Measurements from ENCODE around the gene SFTPB. TPM values are rescaled to one million over a fixed set of nuclear protein-coding genes. Genes with fewer than 3 reads are reported as not detected.
"Not testable (repeated sequence)": the region's sequence is repeated elsewhere in the genome, so short reads cannot be mapped to it uniquely, and the experiment has no call there.

Gene SFTPB
- total RNA-seq: not detected in 2 replicates

DNA sequence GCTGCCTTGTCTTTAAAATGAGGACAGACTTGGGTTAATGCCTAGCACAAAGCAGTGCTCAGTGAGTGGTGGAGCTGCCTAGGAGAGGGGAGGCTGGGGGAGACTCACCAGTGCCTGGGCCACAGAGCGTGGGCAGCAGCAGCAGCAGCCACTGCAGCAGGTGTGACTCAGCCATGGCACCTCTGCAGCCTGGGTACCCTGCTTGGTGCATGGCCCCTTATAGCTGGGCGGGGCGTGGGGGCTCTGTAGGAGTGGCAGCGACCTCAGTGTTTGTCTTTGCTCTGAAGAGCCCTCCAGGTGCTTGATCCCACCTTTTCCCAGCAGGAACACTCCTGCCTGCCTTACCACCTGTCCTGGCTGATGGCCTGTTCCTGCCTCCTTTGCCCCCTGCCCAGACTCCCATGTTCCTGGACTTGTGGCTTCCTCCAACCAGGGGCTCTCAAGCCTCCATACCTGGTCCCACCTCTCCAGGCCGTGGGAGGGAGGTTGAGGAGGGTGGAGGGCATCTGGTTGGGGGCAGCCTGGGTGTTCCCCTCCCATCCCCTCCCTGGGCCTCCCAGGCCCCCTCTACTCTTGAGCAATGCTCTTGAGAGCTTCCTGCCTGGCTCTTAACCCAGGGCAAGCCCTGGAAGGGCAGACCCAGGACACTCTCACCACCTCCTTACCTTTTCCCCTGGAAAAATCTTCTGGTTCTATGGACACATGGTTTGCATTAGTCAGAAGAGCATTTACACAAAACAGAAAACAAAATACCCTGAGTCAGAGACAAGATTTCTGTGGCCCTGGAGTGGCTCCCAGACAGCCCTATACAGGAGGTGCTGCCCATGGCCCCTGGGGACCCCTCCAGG is at the start of gene SFTPB:
Gene SFTPB, minus strand, starts transcription at position 191 of the 848 bp plus-strand sequence. Its CDS starts 16 bp downstream, at position 175.
- Mint-ChIP-seq H3K4me3 (ENCODE audit: low read depth) (no peak within 1 kb of the TSS), H3K9me3 (no peaks in the 10 kb centered on the region), H3K36me3 (ENCODE audit: low read depth) (no peaks in the 10 kb centered on the region), H3K4me1 (ENCODE audit: low read depth) (no peaks in the 10 kb centered on the region), H3K27me3 (ENCODE audit: low read depth) (peaks cover 4% of the 10 kb centered on the region), H3K27ac (no peak within 1 kb of the TSS)
- no peak for DNase-seq (ENCODE audit: low spot score)
- intact Hi-C loops (cut with micrococcal nuclease): no loop called here

DNA sequence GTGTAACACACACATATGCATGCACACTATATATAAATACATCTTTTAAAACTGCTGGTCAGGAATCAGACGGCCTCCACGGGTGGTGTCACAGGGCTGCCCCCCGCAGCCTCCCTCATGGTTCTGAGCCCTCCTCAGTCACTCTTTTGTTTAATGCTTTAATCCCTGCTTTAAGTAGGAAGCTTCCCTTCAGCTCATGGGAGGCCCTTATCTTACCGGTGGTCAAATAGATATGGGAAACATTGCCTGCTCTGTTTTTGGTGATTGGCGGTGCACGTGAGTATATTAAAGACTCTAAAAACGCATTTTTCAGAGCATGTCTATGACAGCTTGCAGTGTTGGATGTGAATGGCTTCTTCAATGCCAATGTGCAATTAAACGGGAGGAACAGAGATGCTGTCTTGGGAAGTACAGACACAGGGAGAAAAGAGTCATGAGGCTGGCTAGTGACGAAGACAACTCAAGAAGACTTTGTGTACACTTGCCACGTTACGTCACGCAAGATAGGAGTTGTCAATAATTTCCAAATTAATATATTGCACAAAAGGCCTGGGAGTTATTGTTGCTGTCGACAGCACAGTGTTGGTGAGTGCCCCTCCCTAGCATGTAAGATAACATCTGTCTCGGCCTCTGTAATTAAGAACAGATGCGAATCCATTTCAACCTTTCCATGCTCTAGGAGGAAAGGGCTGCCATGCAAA is 49.5 kb upstream of the SFTPB start:
- no peak overlapping the region for H3K4me3 Mint-ChIP-seq (ENCODE audit: low read depth)
- DNase-seq (ENCODE audit: low spot score): no peak
- no peaks in the 10 kb centered on the region for H3K9me3 Mint-ChIP-seq
- peaks cover 14% of the 10 kb centered on the region for H3K4me1 Mint-ChIP-seq (ENCODE audit: low read depth)
- no peaks in the 10 kb centered on the region for H3K36me3 Mint-ChIP-seq (ENCODE audit: low read depth)
- intact Hi-C loops (cut with micrococcal nuclease): no loop called here
- H3K27ac Mint-ChIP-seq: no peak overlapping the region
- peaks cover 17% of the 10 kb centered on the region for H3K27me3 Mint-ChIP-seq (ENCODE audit: low read depth)

DNA sequence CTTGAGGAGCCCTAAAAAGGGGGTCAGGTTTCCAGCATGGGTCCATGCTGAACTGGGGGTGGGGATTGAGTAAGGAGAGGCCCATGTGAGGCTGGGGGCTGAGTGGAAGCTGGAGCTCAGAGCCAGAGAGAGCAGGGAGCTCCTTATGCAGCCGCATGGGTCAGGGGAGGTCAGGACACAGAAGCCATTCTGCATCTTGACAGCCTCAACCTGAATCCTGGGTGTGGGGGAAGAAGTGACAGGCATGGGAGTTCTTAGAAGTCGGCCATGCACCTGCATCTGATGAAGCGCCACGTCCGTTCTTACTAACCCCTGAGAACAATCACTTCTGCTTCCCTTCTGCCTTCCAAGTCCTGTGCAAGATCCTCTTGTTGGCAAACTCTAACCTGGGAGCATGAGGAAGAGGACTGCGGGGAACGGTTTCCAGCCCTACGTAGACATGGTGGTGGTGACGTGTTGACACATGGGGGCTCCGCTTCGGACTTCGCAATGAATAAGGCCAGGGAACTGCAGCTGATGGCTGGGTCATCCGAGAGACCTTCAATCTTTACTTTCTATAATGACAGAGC is 48.4 kb upstream of the SFTPB start:
- H3K27ac Mint-ChIP-seq: no peak overlapping the region
- intact Hi-C loops (cut with micrococcal nuclease): no loop called here
- no peaks in the 10 kb centered on the region for H3K36me3 Mint-ChIP-seq (ENCODE audit: low read depth)
- peaks cover 17% of the 10 kb centered on the region for H3K27me3 Mint-ChIP-seq (ENCODE audit: low read depth)
- H3K4me1 Mint-ChIP-seq (ENCODE audit: low read depth): peaks cover 14% of the 10 kb centered on the region
- DNase-seq (ENCODE audit: low spot score): no peak
- H3K9me3 Mint-ChIP-seq: no peaks in the 10 kb centered on the region
- no peak overlapping the region for H3K4me3 Mint-ChIP-seq (ENCODE audit: low read depth)

DNA sequence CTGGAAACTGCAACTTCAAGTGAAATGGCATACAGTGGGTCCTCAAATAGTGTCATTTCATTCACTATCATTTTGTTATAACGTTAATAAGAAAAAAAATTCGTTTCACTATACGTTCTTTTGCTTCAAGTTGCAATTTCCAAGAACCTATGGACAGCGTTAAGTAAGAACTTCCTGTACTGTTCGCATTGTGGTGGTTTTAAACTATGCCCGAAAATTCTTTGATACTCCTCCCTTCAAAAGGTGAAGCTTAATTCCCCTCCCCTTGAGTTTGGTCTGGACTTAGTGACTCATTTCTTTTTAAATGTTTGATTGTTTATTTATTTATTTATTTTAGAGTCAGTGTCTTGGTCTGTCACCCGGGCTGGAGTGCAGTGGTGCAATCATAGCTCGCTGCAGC is 46.8 kb upstream of the SFTPB start:
- no peaks in the 10 kb centered on the region for H3K36me3 Mint-ChIP-seq (ENCODE audit: low read depth)
- H3K4me1 Mint-ChIP-seq (ENCODE audit: low read depth): peaks cover 19% of the 10 kb centered on the region
- no peak for DNase-seq (ENCODE audit: low spot score)
- no peak overlapping the region for H3K4me3 Mint-ChIP-seq (ENCODE audit: low read depth)
- no peak overlapping the region for H3K27ac Mint-ChIP-seq
- H3K27me3 Mint-ChIP-seq (ENCODE audit: low read depth): peaks cover 12% of the 10 kb centered on the region
- H3K9me3 Mint-ChIP-seq: no peaks in the 10 kb centered on the region
- intact Hi-C loops (cut with micrococcal nuclease): no loop called here

DNA sequence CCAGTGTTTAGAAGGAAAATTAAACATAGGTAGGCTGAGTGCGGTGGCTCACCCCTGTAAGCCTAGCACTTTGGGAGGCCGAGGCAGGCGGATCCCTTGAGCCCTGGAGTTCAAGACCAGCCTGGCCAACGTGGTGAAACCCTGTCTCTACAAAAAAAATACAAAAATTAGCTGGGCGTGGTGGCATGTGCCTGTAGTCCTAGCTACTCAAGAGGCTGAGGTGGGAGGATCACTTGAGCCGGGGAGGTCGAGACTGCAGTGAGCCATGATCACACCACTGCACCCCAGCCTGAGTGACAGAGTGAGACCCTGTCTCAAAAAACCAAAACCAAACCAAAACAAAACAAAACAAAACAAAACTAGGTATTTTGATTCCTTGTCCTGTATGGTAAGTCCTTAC is 46.4 kb upstream of the SFTPB start:
- DNase-seq (ENCODE audit: low spot score); H3K27ac Mint-ChIP-seq; H3K36me3 Mint-ChIP-seq (ENCODE audit: low read depth); H3K4me3 Mint-ChIP-seq (ENCODE audit: low read depth); H3K9me3 Mint-ChIP-seq; intact Hi-C loops (cut with micrococcal nuclease): not testable (repeated sequence)
- H3K4me1 Mint-ChIP-seq (ENCODE audit: low read depth): peaks cover 20% of the 10 kb centered on the region
- H3K27me3 Mint-ChIP-seq (ENCODE audit: low read depth): peaks cover 17% of the 10 kb centered on the region

DNA sequence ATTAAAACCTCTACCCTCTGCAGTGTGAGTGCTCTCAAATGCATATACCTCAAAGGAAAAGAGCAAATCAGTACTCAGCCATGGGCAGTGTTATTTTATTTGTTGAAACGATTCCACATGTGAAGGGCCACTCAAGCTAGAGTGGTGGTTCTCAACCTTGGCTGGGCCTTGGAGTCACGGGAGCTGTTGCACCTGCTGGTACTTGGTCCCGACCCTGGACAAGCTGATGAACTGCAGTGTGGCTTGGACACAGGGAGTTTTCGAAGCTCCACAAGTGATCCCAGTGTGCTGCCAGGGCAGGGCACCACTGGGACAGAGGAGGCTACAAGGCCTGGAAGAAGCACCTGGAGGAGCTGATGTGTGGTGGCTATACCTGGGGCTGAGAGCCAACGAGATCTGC is 45.8 kb upstream of the SFTPB start:
- intact Hi-C loops (cut with micrococcal nuclease): no loop called here

DNA sequence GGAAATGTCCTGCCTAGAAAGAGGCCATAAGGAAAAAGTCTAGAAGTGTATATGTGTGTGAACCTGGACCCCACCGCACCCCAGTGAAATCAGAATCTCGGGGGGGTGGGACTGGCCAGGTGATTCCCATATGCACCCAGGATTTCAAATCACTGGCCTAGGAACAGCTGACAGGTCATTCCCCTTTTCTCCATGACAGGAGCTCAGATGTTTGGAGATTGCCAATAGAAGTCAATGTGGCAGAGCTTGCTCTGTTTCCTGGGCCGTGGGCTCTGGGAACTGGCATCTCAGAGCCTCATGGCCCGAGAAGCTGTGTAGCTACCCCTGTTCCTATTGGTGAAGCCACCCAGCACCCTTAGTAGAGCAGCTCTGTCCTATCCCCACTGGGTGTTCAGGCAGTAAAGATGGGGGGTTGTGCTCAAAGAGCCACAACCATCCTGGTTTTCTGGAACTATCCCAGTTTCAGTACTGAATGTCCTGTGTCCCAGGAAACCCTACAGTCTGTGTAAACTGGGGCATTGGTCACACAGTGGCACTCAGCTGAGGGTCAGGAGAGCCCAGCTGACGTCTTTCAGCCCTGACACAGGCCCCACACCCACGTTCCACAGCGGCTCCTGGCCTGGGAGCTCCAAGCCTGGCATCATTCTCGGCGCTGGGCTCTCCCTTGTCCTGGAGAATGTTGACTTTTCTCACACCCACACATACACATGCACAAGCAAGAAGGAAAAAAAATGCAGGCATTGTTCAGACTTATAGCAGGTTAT is 45.0 kb upstream of the SFTPB start:
- DNase-seq (ENCODE audit: low spot score): no peak

More for the DNA sequence above, 45.8 kb upstream of the SFTPB start:
- no peak for DNase-seq (ENCODE audit: low spot score)
- Mint-ChIP-seq H3K4me1 (ENCODE audit: low read depth) (peaks cover 21% of the 10 kb centered on the region), H3K27me3 (ENCODE audit: low read depth) (peaks cover 21% of the 10 kb centered on the region), H3K27ac (no peak overlapping the region), H3K36me3 (ENCODE audit: low read depth) (no peaks in the 10 kb centered on the region), H3K9me3 (no peaks in the 10 kb centered on the region), H3K4me3 (ENCODE audit: low read depth) (no peak overlapping the region)

DNA sequence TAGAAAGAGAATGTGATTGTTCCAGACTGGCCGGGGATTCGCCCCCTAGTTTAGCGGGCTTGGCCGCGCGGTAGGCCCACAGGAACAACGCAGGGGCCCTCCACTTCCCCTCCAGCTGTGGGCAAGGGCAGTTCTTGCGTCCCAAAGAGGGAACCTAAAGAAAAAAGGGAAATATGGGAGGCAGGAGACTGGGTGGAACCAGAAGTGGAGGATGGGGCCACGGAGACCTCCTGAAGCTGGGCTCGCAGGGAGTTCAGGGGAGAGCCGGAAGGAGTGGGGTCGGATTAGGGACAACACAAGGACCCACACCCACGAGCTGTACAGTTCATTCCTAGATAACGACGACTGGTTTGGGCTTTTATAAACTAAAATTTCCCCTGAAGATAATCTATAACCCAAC is 44.3 kb upstream of the SFTPB start:
- DNase-seq (ENCODE audit: low spot score): no peak
- H3K4me1 Mint-ChIP-seq (ENCODE audit: low read depth): peaks cover 28% of the 10 kb centered on the region
- H3K27ac Mint-ChIP-seq: no peak overlapping the region
- H3K27me3 Mint-ChIP-seq (ENCODE audit: low read depth): peaks cover 23% of the 10 kb centered on the region
- intact Hi-C loops (cut with micrococcal nuclease): no loop called here
- H3K9me3 Mint-ChIP-seq: no peaks in the 10 kb centered on the region
- no peak overlapping the region for H3K4me3 Mint-ChIP-seq (ENCODE audit: low read depth)
- no peaks in the 10 kb centered on the region for H3K36me3 Mint-ChIP-seq (ENCODE audit: low read depth)

More for the DNA sequence above, 45.0 kb upstream of the SFTPB start:
- no peaks in the 10 kb centered on the region for H3K9me3 Mint-ChIP-seq
- no peaks in the 10 kb centered on the region for H3K36me3 Mint-ChIP-seq (ENCODE audit: low read depth)
- H3K27me3 Mint-ChIP-seq (ENCODE audit: low read depth): peaks cover 23% of the 10 kb centered on the region
- peaks cover 22% of the 10 kb centered on the region for H3K4me1 Mint-ChIP-seq (ENCODE audit: low read depth)
- H3K4me3 Mint-ChIP-seq (ENCODE audit: low read depth): no peak overlapping the region
- intact Hi-C loops (cut with micrococcal nuclease): no loop called here
- no peak overlapping the region for H3K27ac Mint-ChIP-seq

DNA sequence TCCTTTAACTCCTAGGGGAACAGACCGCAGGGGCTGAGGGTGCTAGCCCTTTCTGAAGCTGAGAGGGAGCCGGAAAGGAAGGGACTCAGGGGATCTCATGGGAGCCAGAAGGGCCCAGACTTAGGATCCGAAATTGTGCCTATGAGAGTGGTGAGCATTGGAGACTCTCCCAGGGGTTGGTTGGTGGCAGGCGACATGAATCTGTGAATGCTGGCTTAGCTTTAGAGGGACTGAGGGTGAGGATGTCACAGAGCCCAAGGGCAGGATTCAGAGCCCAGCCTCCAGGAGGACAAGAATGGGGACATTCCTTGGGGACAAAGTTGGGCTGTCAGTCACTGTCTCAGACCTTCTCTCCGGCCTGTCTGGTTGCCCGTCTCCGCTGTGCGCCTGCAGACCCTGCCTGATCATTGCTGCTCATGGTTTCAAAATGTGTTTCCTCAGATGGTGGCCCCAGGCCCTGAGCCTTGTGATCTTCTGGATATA is 43.6 kb upstream of the SFTPB start:
- DNase-seq (ENCODE audit: low spot score): no peak
- no peaks in the 10 kb centered on the region for H3K36me3 Mint-ChIP-seq (ENCODE audit: low read depth)
- no peak overlapping the region for H3K4me3 Mint-ChIP-seq (ENCODE audit: low read depth)
- intact Hi-C loops (cut with micrococcal nuclease): no loop called here
- no peak overlapping the region for H3K27ac Mint-ChIP-seq
- peaks cover 33% of the 10 kb centered on the region for H3K4me1 Mint-ChIP-seq (ENCODE audit: low read depth)
- H3K9me3 Mint-ChIP-seq: no peaks in the 10 kb centered on the region
- peaks cover 22% of the 10 kb centered on the region for H3K27me3 Mint-ChIP-seq (ENCODE audit: low read depth)

DNA sequence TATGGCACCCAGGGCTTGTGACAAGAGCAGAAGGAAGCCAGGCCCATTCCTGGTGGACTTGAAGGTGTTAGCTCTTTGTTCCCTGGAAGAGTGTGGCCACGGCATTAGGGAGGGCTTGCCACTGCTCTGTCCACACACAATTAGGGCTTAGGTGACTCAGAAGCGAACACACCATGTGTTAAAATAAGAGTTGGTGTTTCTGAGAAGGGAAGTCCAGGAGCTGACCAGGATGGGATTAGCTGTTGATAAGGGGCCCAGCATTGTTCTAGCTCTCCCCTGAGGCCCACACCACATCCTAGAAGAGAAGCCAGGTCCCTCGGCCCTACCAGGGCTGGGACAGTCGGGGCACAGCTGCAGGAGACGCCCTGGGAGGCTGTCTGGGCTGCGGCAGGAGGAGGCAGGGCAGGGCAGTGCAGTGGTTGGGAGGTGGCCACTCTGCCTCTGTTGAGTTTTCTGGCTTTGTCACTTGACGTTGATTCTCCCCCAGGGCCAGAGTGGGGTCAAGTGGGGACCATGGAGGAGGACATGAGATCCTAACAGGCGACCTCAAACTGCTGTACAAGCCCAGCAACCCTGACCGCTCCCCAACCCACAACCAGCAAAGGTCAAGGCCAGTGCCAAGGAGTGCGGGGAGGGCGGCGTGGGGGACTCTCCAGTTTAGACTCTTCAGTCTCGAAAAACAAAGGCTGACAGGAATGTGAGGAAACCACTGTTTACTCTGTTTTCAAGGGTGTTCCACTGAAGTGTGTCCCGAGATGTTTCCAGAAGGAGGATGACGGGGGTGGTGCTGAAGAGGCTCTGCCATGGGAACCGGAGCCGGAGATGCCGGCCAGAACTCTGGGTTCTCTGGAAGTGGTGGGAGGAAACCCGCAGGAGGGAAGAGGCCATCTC is 42.9 kb upstream of the SFTPB start:
- no peak for DNase-seq (ENCODE audit: low spot score)
- no peaks in the 10 kb centered on the region for H3K9me3 Mint-ChIP-seq
- no peaks in the 10 kb centered on the region for H3K36me3 Mint-ChIP-seq (ENCODE audit: low read depth)
- H3K27me3 Mint-ChIP-seq (ENCODE audit: low read depth): peaks cover 17% of the 10 kb centered on the region
- H3K27ac Mint-ChIP-seq: no peak overlapping the region
- peaks cover 34% of the 10 kb centered on the region for H3K4me1 Mint-ChIP-seq (ENCODE audit: low read depth)
- intact Hi-C loops (cut with micrococcal nuclease): no loop called here
- no peak overlapping the region for H3K4me3 Mint-ChIP-seq (ENCODE audit: low read depth)

DNA sequence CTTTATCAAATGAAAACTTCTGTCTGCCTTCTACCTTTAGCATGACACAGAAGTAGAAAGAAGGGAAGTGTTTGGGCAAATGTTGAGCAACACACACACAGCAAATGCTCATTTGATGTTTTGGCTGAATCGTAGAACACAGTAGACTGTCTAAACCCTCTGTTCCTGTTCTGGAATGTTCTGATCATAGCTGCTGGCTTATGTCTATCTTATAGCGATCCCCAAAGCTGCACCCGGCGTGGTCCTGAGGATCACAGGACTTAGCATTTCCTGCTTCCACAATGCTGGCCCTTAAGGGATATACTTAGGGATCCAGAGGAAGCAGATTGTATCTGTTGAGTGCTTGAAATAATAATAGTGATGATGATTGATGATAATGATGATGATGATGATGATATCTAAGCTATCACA is 41.4 kb upstream of the SFTPB start:
- Mint-ChIP-seq H3K4me3 (ENCODE audit: low read depth) (no peak overlapping the region), H3K27me3 (ENCODE audit: low read depth) (peaks cover 15% of the 10 kb centered on the region), H3K36me3 (ENCODE audit: low read depth) (no peaks in the 10 kb centered on the region), H3K27ac (no peak overlapping the region), H3K9me3 (no peaks in the 10 kb centered on the region), H3K4me1 (ENCODE audit: low read depth) (peaks cover 41% of the 10 kb centered on the region)
- DNase-seq (ENCODE audit: low spot score): no peak
- intact Hi-C loops (cut with micrococcal nuclease): no loop called here

DNA sequence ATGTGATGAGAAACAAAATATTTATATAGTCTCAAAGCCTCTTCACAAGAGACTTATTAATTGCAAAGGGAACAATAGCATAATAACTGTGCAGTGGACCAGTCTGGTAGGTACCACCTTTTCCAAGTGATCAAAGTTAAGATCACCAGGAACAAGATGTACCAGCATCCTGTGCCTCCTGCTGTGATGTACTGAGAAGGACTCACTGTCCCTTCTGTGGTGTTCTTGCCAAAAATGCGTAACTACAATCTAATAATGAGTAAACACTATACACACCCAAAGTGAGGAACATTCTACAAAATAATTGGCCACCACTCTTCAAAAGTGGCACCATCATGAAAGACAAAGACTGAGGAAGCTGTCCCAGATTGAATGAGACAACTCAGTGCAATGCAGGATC is 40.6 kb upstream of the SFTPB start:
- no peak overlapping the region for H3K27ac Mint-ChIP-seq
- H3K36me3 Mint-ChIP-seq (ENCODE audit: low read depth): no peaks in the 10 kb centered on the region
- peaks cover 18% of the 10 kb centered on the region for H3K27me3 Mint-ChIP-seq (ENCODE audit: low read depth)
- H3K4me1 Mint-ChIP-seq (ENCODE audit: low read depth): peaks cover 41% of the 10 kb centered on the region
- intact Hi-C loops (cut with micrococcal nuclease): no loop called here
- no peak overlapping the region for H3K4me3 Mint-ChIP-seq (ENCODE audit: low read depth)
- DNase-seq (ENCODE audit: low spot score): no peak
- H3K9me3 Mint-ChIP-seq: no peaks in the 10 kb centered on the region

All from activated T-helper 2 cell treated with anti-CD3 and anti-CD28 coated beads, Interferon-gamma antibody, Interleukin-2, Interleukin-4, amounts not matched to agents 10 μg/mL and 5 μg/mL and 100 μg/mL, durations not matched to agents 14 hours and 24 hours and 36 hours (primary cell).